Tibial artery (tissue), 4 donors: Measurements from ENCODE around the gene C15orf39.

Source experiments
- DNase-seq, 2 donors: peaks; one replicate each; pipeline ENCODE4 v3.0.0-alpha.2; 2019
- H3K27ac ChIP-seq, 2 donors: fragments of 200-600 bp; sonication (generic) in 1 of 2; 1 replicate in 1 of 2; 2 replicates in 1 of 2; pipeline ENCODE4 v1.5.1; 2018 to 2019; ENCODE audit warnings: mild to moderate bottlenecking in 1 of 2
- H3K27me3 ChIP-seq, 2 donors: fragments of 200-600 bp; sonication (generic) in 1 of 2; one replicate each; pipeline versions ENCODE4 v1.5.1 to v1.6.0; 2016 to 2019
- H3K36me3 ChIP-seq, 3 donors: fragments of 200-600 bp; sonication (generic) in 2 of 3; one replicate each; pipeline ENCODE4 v1.5.1; 2016 to 2019; ENCODE audit warnings: mild to moderate bottlenecking in 2 of 3
- H3K4me1 ChIP-seq, 4 donors: fragments of 200-600 bp; sonication (generic) in 2 of 4; 1 replicate in 3 of 4; 2 replicates in 1 of 4; pipeline ENCODE4 v1.5.1; 2016 to 2019
- H3K4me3 ChIP-seq, 2 donors: fragments of 200-600 bp; sonication (generic) in 1 of 2; 1 replicate in 1 of 2; 2 replicates in 1 of 2; pipeline ENCODE4 v1.5.1; 2018 to 2019; ENCODE audit warnings: mild to moderate bottlenecking in 2 of 2
- H3K9me3 ChIP-seq, 3 donors: fragments of 200-600 bp; sonication (generic) in 1 of 3; one replicate each; pipeline ENCODE4 v1.5.1; 2016 to 2019
- intact Hi-C: fragments of 100-400 bp; cut with DNase I; formaldehyde crosslinking; loops from one replicate; pipeline ENCODE4 v1.15.0; 2023; ENCODE audit warnings: low total_unique reads
- TF ChIP-seq, protein P1 (sequence below), 2 experiments: fragments of 200-600 bp in 1 of 2; fragments of 450-650 bp in 1 of 2; IDR thresholded peaks; one replicate each; pipeline ENCODE4 v1.5.1; 2017 to 2019; ENCODE audit warnings: antibody characterized with exemption in 2 of 2, mild to moderate bottlenecking in 1 of 2, moderate library complexity in 1 of 2

The C15orf39 gene

DNA sequence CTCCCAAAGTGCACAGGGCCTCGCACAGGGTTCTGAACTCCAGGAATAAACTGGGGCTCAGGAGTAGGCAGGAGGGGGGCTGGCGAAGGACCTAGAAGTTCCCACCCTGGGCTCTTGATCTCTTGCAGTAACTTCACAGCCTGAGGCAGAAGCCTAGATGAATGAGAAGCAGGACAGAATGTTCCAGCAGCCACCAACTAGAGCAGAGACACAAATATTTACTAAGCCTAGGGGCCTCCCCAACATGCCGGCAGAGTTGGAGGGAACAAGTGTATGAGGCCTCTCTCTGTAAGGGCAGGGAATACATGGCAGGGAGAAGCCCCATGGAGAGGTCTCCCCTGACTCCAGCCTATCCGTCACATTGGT lies 25.3 kb upstream of the C15orf39 start:
- H3K27ac ChIP-seq = peak overlapping the region; percentile 83 to 86
- intact Hi-C loops = no loop called here
- no peaks in the 10 kb centered on the region for H3K36me3 ChIP-seq
- H3K4me3 ChIP-seq = no peak overlapping the region
- peaks cover 13 to 60% (median 57%) of the 10 kb centered on the region in 4 donors for H3K4me1 ChIP-seq
- H3K27me3 ChIP-seq = no peaks in the 10 kb centered on the region
- H3K9me3 ChIP-seq = no peaks in the 10 kb centered on the region
- TF ChIP-seq, protein P1, sequence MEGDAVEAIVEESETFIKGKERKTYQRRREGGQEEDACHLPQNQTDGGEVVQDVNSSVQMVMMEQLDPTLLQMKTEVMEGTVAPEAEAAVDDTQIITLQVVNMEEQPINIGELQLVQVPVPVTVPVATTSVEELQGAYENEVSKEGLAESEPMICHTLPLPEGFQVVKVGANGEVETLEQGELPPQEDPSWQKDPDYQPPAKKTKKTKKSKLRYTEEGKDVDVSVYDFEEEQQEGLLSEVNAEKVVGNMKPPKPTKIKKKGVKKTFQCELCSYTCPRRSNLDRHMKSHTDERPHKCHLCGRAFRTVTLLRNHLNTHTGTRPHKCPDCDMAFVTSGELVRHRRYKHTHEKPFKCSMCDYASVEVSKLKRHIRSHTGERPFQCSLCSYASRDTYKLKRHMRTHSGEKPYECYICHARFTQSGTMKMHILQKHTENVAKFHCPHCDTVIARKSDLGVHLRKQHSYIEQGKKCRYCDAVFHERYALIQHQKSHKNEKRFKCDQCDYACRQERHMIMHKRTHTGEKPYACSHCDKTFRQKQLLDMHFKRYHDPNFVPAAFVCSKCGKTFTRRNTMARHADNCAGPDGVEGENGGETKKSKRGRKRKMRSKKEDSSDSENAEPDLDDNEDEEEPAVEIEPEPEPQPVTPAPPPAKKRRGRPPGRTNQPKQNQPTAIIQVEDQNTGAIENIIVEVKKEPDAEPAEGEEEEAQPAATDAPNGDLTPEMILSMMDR (IDR thresholded peaks at IDR 0.05) = no peak
- DNase-seq = peak in 1 of 2 donors; percentile 48

DNA sequence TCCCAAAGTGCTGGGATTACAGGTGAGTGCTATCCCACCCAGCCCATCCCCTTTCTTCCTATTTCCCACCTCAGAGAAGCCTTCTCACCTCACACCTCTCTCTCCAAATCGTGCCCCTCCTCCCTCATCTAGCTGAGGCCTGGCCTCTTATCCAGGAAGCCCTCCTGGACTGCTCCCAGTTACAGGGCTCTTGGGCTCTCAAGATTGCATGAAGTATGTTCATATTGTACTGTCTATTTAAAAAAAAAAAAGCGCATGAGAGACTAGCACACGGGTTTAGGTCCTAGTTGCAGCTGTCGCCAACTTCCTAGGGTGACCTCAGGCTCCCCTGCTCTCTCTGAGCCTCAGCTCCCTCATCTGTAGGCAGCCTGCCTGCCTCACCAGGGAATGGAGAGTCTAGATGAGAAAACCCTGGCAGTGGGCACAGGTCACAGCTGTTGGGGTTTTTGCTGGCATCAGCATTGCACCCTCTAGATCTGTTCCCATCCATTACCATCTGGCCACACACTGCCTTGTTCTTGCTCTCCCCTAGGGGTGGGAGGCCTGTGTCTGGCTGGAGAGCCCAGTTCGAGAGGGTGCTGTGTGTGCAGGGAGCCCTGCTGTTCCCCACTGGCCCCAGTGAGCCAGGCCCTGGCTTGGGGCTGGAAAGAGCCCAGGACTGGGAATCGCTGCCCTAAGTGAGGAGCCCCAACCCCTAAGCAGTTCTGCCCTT lies 24.2 kb upstream of the C15orf39 start:
- DNase-seq = peak in 1 of 2 donors; percentile 19
- intact Hi-C loops = no loop called here
- TF ChIP-seq, protein P1 (IDR thresholded peaks at IDR 0.05) = no peak
- Histone ChIP-seq H3K4me1 (peaks cover 13 to 65% (median 59%) of the 10 kb centered on the region in 4 donors), H3K36me3 (no peaks in the 10 kb centered on the region), H3K9me3 (no peaks in the 10 kb centered on the region), H3K27ac (peak overlapping the region; percentile 83 to 86), H3K4me3 (peak overlapping the region in 1 of 2 donors; percentile 43), H3K27me3 (no peaks in the 10 kb centered on the region)

DNA sequence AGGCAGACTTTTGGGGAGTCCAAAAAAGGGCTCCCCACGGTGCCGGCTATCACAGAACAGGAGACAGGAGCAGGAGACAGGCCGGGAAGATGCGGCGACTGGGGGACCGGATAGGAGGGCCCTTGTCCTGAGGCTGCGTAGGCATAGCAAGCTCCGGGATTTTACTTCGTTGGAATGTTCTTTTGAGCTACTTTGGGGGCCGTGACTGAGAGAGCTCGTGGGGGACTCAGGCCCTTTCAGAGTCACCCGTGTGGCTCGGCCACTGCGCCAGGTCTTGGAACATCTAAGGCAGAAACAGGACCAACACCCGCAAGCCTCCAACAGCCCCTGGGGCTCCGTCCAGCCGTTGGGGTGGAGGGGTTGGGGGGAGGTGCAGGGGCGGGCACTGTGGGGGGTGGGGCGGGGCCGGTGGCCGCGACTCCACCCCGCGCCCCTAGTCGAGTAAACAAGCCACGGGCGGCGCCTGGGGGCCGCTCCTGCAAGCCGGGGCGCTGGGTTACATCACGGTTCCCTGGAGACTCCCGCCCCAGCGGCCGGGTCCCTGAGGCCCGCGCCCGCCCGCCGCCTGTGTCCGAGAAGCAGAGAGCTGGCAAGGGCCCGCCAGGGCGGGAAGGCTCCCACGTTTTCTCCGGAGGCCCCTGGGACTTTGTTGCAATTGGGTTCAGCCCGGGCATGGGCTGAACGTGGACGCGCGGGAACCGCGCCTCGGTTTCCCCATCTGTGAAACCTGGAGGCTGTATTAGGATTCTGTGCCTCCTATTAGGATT lies 23.3 kb upstream of the C15orf39 start:
- Histone ChIP-seq H3K4me3 (peak overlapping the region; percentile 33 to 43), H3K4me1 (peaks cover 13 to 65% (median 59%) of the 10 kb centered on the region in 4 donors), H3K27ac (peak overlapping the region; percentile 83 to 86), H3K36me3 (no peaks in the 10 kb centered on the region), H3K27me3 (no peaks in the 10 kb centered on the region), H3K9me3 (no peaks in the 10 kb centered on the region)
- intact Hi-C loops = no loop called here
- TF ChIP-seq, protein P1 (IDR thresholded peaks at IDR 0.05) = no peak
- DNase-seq = peak; percentile 64 to 90

GRCh38 chr15:75178938-75179745 lies 22.5 kb upstream of the C15orf39 start:
- TF ChIP-seq, protein P1 (IDR thresholded peaks at IDR 0.05) = no peak
- Histone ChIP-seq H3K9me3 (no peaks in the 10 kb centered on the region), H3K27me3 (no peaks in the 10 kb centered on the region), H3K4me1 (peaks cover 13 to 65% (median 58%) of the 10 kb centered on the region in 4 donors), H3K4me3 (peak overlapping the region; percentile 33 to 43), H3K36me3 (no peaks in the 10 kb centered on the region), H3K27ac (peak overlapping the region; percentile 83 to 86)
- DNase-seq = peak in 1 of 2 donors; percentile 19
- intact Hi-C loops = no loop called here

DNA sequence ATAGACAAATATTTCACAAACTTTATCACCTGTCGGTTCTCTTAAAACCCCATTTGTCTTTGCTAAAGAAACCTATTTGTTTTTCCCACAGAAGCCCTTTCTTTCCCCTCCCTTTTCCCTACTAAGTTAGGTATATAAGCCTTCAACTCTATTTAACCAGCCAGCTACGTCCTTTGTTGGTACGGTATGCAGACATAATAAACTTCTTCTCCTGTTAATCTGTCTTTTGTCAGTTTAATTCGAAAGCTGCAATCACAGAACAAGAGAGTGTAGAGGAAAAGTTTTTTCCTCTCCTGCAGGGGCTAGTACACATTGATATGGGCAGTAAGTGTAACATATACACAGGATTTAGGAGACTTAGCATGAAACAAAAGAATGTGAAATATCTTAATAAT lies 21.9 kb upstream of the C15orf39 start:
- no peak overlapping the region for H3K4me3 ChIP-seq
- H3K27me3 ChIP-seq = no peaks in the 10 kb centered on the region
- intact Hi-C loops = no loop called here
- DNase-seq = no peak
- no peaks in the 10 kb centered on the region for H3K36me3 ChIP-seq
- H3K27ac ChIP-seq = peak overlapping the region; percentile 83 to 86
- no peaks in the 10 kb centered on the region for H3K9me3 ChIP-seq
- peaks cover 13 to 65% (median 57%) of the 10 kb centered on the region in 4 donors for H3K4me1 ChIP-seq
- TF ChIP-seq, protein P1 (IDR thresholded peaks at IDR 0.05) = no peak
